Neutrophil (primary cell): ENCODE measurements around the gene MEP1B.
"Not testable (repeated sequence)": the region's sequence is repeated elsewhere in the genome, so short reads cannot be mapped to it uniquely, and the experiment has no call there.

Experiments
- H3K27ac ChIP-seq: fragments of 200-600 bp; sonication (generic); 2 replicates; pipeline ENCODE4 v1.5.1; 2016; ENCODE audit warnings: mild to moderate bottlenecking, moderate library complexity
- H3K27me3 ChIP-seq: fragments of 200-600 bp; sonication (generic); 2 replicates; pipeline ENCODE4 v1.6.0; 2016; ENCODE audit warnings: mild to moderate bottlenecking
- H3K36me3 ChIP-seq: fragments of 200-600 bp; sonication (generic); 2 replicates; pipeline ENCODE4 v1.5.1; 2017
- H3K4me1 ChIP-seq, 2 experiments: fragments of 200-600 bp in 1 of 2; sonication (generic) in 1 of 2; 1 replicate in 1 of 2; 2 replicates in 1 of 2; pipeline versions ENCODE4 v1.5.1 to v1.6.1; 2013 to 2016; ENCODE audit warnings: low read depth in 1 of 2, low read length in 1 of 2, mild to moderate bottlenecking in 1 of 2, moderate library complexity in 1 of 2; ENCODE audit not compliant: control insufficient read depth in 1 of 2, insufficient read depth in 1 of 2
- H3K4me3 ChIP-seq, 2 experiments: fragments of 200-600 bp in 1 of 2; sonication (generic) in 1 of 2; 1 replicate in 1 of 2; 2 replicates in 1 of 2; pipeline ENCODE4 v1.5.1; 2013 to 2016; ENCODE audit warnings: low read depth in 1 of 2, low read length in 1 of 2, mild to moderate bottlenecking in 1 of 2, moderate library complexity in 1 of 2
- H3K9me3 ChIP-seq: fragments of 200-600 bp; sonication (generic); 2 replicates; pipeline ENCODE4 v1.5.1; 2016
- TF ChIP-seq, protein P1 (sequence below): fragments of 200-600 bp; sonication (generic); IDR thresholded peaks from 2 replicates; pipeline ENCODE4 v1.5.1; 2016; ENCODE audit warnings: antibody characterized with exemption

The MEP1B gene

DNA sequence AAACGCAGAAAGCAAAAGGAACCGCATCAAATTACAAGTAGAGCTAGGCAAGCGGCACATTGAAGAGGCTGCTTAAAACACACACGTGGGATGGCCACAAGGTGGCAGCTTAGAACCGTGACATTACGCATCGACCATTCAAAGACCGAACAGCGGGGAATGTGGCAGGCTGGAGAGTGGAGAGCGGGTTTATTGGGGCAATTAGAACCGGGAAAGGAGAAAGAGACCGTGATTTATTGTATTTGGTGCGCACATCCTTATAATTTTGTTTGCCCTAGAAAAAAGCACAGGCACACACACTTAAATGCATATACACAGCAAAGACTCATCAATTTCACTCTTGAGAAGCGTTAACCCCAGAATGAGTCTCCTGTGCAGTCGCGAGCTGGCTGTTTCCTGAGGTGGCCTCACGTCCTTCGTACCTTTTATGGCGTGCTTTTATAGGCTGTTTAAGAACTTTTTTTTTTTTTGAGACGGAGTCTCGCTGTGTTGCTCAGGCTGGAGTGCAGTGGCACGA, 31.7 kb upstream of the MEP1B start:
- TF ChIP-seq, protein P1, sequence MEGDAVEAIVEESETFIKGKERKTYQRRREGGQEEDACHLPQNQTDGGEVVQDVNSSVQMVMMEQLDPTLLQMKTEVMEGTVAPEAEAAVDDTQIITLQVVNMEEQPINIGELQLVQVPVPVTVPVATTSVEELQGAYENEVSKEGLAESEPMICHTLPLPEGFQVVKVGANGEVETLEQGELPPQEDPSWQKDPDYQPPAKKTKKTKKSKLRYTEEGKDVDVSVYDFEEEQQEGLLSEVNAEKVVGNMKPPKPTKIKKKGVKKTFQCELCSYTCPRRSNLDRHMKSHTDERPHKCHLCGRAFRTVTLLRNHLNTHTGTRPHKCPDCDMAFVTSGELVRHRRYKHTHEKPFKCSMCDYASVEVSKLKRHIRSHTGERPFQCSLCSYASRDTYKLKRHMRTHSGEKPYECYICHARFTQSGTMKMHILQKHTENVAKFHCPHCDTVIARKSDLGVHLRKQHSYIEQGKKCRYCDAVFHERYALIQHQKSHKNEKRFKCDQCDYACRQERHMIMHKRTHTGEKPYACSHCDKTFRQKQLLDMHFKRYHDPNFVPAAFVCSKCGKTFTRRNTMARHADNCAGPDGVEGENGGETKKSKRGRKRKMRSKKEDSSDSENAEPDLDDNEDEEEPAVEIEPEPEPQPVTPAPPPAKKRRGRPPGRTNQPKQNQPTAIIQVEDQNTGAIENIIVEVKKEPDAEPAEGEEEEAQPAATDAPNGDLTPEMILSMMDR, result peak; percentile 44
- Histone ChIP-seq H3K9me3 (no peaks in the 10 kb centered on the region), H3K36me3 (no peaks in the 10 kb centered on the region), H3K27me3 (peaks cover 15% of the 10 kb centered on the region), H3K27ac (no peak overlapping the region), H3K4me1 (peaks cover 9 to 13% of the 10 kb centered on the region in 2 experiments), H3K4me3 (peak overlapping the region in 1 of 2 experiments; percentile 6)

GRCh38 chr18:32158631-32159030, 31.2 kb upstream of the MEP1B start:
- peaks cover 20% of the 10 kb centered on the region for H3K27me3 ChIP-seq
- H3K4me1 ChIP-seq, result peaks cover 9 to 13% of the 10 kb centered on the region in 2 experiments
- H3K4me3 ChIP-seq, H3K36me3 ChIP-seq, H3K9me3 ChIP-seq, H3K27ac ChIP-seq: not testable (repeated sequence)

GRCh38 chr18:32160547-32160946, 29.3 kb upstream of the MEP1B start:
- Histone ChIP-seq H3K9me3 (no peaks in the 10 kb centered on the region), H3K4me3 (no peak overlapping the region), H3K27ac (no peak overlapping the region), H3K4me1 (peaks cover 9 to 13% of the 10 kb centered on the region in 2 experiments), H3K27me3 (peaks cover 28% of the 10 kb centered on the region), H3K36me3 (no peaks in the 10 kb centered on the region)
- TF ChIP-seq, protein P1, result no peak

DNA sequence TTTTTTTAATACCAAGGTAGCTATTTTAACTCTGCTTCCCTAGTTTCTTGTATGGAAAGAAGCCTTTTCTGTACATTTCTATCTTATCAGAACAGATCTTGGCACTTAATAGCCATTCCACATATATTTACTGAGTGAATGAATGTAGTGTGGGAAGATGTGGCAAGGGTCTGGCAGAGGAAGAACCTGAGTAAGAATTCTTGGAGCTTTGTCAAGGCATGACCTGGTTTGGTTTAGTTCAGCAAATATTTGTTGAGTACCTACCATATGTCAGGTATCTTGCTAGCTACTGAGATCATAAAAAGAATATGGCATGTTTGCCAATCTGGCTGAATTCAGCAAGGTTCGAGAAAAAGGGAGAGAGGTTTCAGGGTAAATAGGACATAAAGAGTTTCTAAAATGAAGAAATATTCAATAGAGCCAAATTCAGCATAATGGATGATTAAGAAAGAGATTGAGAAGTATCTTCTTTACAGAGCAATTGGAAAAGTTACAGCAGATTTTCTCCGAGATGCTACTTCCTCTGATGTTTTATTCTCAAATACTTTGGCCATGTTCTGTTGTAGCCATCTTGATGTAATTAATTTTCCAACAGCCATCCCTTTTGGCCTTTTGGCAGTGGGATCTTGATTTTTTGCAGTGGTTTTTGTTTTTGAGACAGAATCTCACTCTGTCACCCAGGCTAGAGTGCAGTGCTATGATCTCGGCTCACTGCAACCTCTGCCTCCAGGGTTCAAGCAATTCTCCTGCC, 21.7 kb upstream of the MEP1B start:
- peaks cover 13% of the 10 kb centered on the region for H3K27me3 ChIP-seq
- no peak overlapping the region for H3K27ac ChIP-seq
- TF ChIP-seq, protein P1, result no peak
- H3K9me3 ChIP-seq, result no peaks in the 10 kb centered on the region
- H3K4me1 ChIP-seq, result no peaks in the 10 kb centered on the region
- no peak overlapping the region for H3K4me3 ChIP-seq
- H3K36me3 ChIP-seq, result no peaks in the 10 kb centered on the region

DNA sequence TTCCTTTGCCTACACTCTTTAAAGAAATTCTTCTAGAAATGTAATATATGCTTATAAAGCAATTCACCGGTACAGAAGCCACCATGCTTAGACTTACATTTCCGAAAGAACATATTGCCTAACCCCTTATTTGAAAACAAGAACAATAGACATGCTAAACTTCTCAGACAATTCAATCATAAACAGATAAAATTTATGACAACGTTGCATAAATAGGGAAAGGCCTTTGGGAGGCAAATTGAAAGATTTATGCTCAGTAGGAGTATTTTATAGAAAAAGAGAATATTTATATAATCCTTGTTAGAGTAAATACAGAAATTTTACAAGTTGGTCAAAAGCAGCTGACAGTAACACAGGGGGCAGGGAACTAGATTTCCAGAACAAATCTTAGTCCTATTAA, 16.2 kb upstream of the MEP1B start:
- Histone ChIP-seq H3K4me3 (no peak overlapping the region), H3K27ac (no peak overlapping the region), H3K27me3 (no peaks in the 10 kb centered on the region), H3K36me3 (no peaks in the 10 kb centered on the region), H3K4me1 (no peaks in the 10 kb centered on the region), H3K9me3 (no peaks in the 10 kb centered on the region)
- TF ChIP-seq, protein P1, result no peak

- Histone ChIP-seq H3K27ac (no peak overlapping the region), H3K4me1 (no peaks in the 10 kb centered on the region), H3K27me3 (no peaks in the 10 kb centered on the region), H3K36me3 (no peaks in the 10 kb centered on the region), H3K4me3 (no peak overlapping the region), H3K9me3 (no peaks in the 10 kb centered on the region)
- TF ChIP-seq, protein P1, result no peak
These were observed 15.1 kb upstream of the MEP1B start for GRCh38 chr18:32174719-32175118.
